Common myeloid progenitor, CD34-positive (primary cell): ENCODE data around the gene TSPAN18.

Experiments used
- CTCF ChIA-PET: fragments of 350-600 bp; sonication (Branson Sonifier 250); formaldehyde crosslinking; loops from one replicate; lab custom pipeline; 2021; ENCODE audit warnings: antibody characterized with exemption; lab: Charles Lee
- POLR2A ChIA-PET: fragments of 350-600 bp; sonication (Branson Sonifier 250); formaldehyde crosslinking; loops from one replicate; lab custom pipeline; 2021; ENCODE audit warnings: antibody characterized with exemption; lab: Charles Lee
- DNase-seq, 3 donors: peaks; one replicate each; pipeline versions ENCODE4 v3.0.0 to v3.0.0-alpha.2; 2013
- H3K27ac ChIP-seq, 2 experiments: 1 replicate in 1 of 2; 2 replicates in 1 of 2; pipeline ENCODE4 v1.7.0; 2013; ENCODE audit warnings: inconsistent platforms in 2 of 2, low read length in 2 of 2, mild to moderate bottlenecking in 2 of 2, low read depth in 1 of 2, moderate library complexity in 1 of 2; ENCODE audit not compliant: severe bottlenecking in 2 of 2, insufficient read depth in 1 of 2, poor library complexity in 1 of 2
- H3K27me3 ChIP-seq, 5 experiments: replicated peaks in 2 of 5; 1 replicate in 3 of 5; 2 replicates in 2 of 5; pipeline versions ENCODE4 v1.6.1 to v1.7.0; 2013; ENCODE audit warnings: low read length in 4 of 5, mild to moderate bottlenecking in 2 of 5, moderate library complexity in 2 of 5, inconsistent platforms in 1 of 5; ENCODE audit not compliant: insufficient read depth in 5 of 5, control insufficient read depth in 4 of 5
- H3K36me3 ChIP-seq, 4 experiments: 1 replicate in 2 of 4; 2 replicates in 2 of 4; pipeline versions ENCODE4 v1.6.1 to v1.7.0; 2013; ENCODE audit warnings: low read length in 3 of 4, control low read depth in 1 of 4, mild to moderate bottlenecking in 1 of 4; ENCODE audit not compliant: control insufficient read depth in 4 of 4, insufficient read depth in 4 of 4
- H3K4me1 ChIP-seq, 4 experiments: 1 replicate in 3 of 4; 2 replicates in 1 of 4; pipeline versions ENCODE4 v1.6.1 to v1.7.1; 2013; ENCODE audit warnings: low read length in 3 of 4, mild to moderate bottlenecking in 3 of 4, control low read depth in 1 of 4, inconsistent platforms in 1 of 4, moderate library complexity in 1 of 4; ENCODE audit not compliant: control insufficient read depth in 4 of 4, insufficient read depth in 4 of 4; ENCODE audit errors: control extremely low read depth in 1 of 4
- H3K4me3 ChIP-seq, 7 experiments: 1 replicate in 4 of 7; 2 replicates in 3 of 7; pipeline versions ENCODE4 v1.5.1 to v1.7.0; 2013; ENCODE audit warnings: mild to moderate bottlenecking in 7 of 7, low read length in 6 of 7, moderate library complexity in 6 of 7, inconsistent platforms in 2 of 7, low read depth in 2 of 7, control low read depth in 1 of 7; ENCODE audit not compliant: insufficient read depth in 4 of 7, control insufficient read depth in 1 of 7; ENCODE audit errors: extremely low read depth in 1 of 7
- H3K9me3 ChIP-seq, 5 experiments: 1 replicate in 4 of 5; 2 replicates in 1 of 5; pipeline versions ENCODE4 v1.6.1 to v1.7.1; 2013; ENCODE audit warnings: low read length in 4 of 5, mild to moderate bottlenecking in 2 of 5, inconsistent platforms in 1 of 5, low read depth in 1 of 5, moderate library complexity in 1 of 5; ENCODE audit not compliant: control insufficient read depth in 4 of 5, insufficient read depth in 2 of 5; ENCODE audit errors: control extremely low read depth in 1 of 5
- WGBS: methylation state at CpG from one replicate; pipeline ENCODE4 v1.1.5; 2013; ENCODE audit not compliant: insufficient coverage; 5-methylcytosine and 5-hydroxymethylcytosine counted together

TSPAN18 gene

DNA sequence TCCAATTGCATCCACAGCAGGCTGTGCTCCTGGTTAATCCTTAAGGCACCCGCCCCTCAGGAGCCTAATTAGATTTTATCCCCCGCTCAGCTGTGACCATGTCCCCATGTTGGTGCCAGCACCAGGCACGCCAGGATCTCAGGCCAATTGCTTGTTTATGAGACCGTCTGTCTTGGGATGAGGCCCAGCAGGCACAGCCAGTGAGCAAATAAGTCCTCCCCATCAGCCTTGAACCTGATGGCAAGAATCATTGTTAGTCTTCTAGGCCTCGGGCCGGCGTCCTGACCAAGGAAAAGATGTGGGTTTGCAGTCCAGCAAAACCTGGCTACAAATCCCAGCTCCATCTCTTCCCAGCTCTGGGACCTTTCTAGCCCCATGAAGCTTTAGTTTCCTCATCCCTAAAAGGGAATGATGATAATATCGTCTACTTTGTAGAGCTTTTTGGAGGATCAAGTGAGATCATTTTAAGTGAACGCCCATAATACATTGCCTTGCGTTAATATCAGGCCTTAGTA, 166.6 kb downstream of the TSPAN18 start:
- no peaks in the 10 kb centered on the region for H3K36me3 ChIP-seq
- H3K27ac ChIP-seq, result no peak overlapping the region
- 97% methylated on average over 9 of the region's 10 CpGs for WGBS
- DNase-seq, result no peak
- no peak overlapping the region for H3K4me3 ChIP-seq
- H3K9me3 ChIP-seq, result peaks cover 0 to 2% (median 0%) of the 10 kb centered on the region in 5 experiments
- no peaks in the 10 kb centered on the region for H3K4me1 ChIP-seq
- H3K27me3 ChIP-seq, result peaks cover 0 to 7% (median 2%) of the 10 kb centered on the region in 5 experiments
- CTCF ChIA-PET, result interaction anchor here (0.6 to 3.2 kb wide), 23 partner anchors 10 to 369 kb away, joined by 3 to 21 read pairs (median 3); no protein-coding TSS in a partner anchor
- POLR2A ChIA-PET, result no interaction called here

DNA sequence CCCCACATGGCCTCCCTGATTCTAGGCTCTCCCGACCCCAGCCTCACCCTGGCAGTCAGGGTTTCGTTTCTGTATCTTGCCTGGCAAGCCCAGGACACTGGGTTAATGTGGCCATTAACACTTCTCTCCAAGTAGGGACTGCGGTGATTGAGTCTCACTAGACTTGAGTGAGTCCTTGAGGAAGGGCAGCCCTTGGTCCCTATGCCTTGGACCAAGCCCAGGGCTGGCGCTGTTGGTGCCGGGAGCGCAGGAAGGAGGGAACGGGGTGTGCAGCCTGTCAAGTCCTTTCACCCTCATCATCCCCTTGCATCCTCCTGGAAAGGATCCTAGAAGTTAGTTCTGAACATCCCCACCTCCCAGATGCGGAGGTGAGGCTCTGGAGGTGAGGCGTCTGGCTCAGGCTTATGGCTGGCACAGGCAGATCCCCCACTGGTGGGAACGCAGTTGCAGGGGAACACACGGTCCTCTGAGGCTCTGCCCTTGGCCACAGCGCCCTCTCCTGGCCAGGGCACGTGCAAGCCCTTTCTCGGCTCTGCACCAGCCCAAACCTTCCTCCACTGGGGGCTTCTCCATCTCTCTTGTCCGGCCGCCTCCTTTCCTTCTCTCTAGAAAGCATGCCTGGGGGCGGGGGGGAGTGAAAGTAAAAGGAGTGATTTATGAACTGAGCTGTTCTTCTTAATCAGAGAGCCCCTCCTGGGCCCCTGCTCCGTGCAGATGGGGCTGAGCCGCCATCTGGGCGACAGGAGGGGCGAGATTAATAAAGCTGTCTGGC, 167.3 kb downstream of the TSPAN18 start:
- ChIA-PET CTCF (interaction anchor here (0.6 to 3.2 kb wide), 28 partner anchors 10 to 339 kb away, joined by 3 to 21 read pairs (median 3); partner anchors contain the start of gene TSPAN18), POLR2A (no interaction called here)
- DNase-seq, result peak; percentile 76 to 86 (median 82)
- Histone ChIP-seq H3K4me1 (no peaks in the 10 kb centered on the region), H3K27ac (no peak overlapping the region), H3K4me3 (no peak overlapping the region), H3K27me3 (peaks cover 0 to 7% (median 2%) of the 10 kb centered on the region in 5 experiments), H3K9me3 (peaks cover 0 to 8% (median 2%) of the 10 kb centered on the region in 5 experiments), H3K36me3 (no peaks in the 10 kb centered on the region)
- 54% methylated on average over 13 of the region's 21 CpGs for WGBS

DNA sequence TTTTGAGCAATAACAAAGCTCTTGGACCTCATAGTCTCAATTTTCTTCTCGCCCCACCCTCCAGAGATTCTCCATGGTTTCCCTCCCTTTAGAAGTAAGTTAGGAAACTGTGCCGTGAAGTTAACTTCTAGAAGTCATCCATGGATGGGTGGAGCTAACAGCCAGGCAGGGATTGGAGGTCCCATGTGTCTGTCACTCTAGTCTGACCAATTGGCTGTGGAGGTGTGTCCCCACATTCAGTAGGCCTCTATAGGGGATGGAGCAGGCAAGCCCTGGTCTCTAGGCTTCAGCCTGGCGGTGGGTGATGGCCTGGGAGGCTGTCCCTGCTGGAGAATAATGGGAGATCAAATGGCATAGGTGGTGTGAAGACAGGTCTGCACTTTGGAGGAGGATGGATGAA, 173.2 kb downstream of the TSPAN18 start:
- peaks cover 0 to 9% (median 2%) of the 10 kb centered on the region in 5 experiments for H3K9me3 ChIP-seq
- WGBS, result 94% methylated on average over 3 of the region's 3 CpGs
- H3K4me1 ChIP-seq, result no peaks in the 10 kb centered on the region
- no peaks in the 10 kb centered on the region for H3K36me3 ChIP-seq
- H3K4me3 ChIP-seq, result no peak overlapping the region
- peaks cover 0 to 2% (median 0%) of the 10 kb centered on the region in 5 experiments for H3K27me3 ChIP-seq
- CTCF ChIA-PET, result interaction anchor here (0.7 to 3.0 kb wide), 4 partner anchors 8 to 278 kb away, joined by 3 to 12 read pairs (median 4); no protein-coding TSS in a partner anchor
- POLR2A ChIA-PET, result no interaction called here
- H3K27ac ChIP-seq, result no peak overlapping the region
- peak; percentile 64 to 81 (median 81) for DNase-seq

DNA sequence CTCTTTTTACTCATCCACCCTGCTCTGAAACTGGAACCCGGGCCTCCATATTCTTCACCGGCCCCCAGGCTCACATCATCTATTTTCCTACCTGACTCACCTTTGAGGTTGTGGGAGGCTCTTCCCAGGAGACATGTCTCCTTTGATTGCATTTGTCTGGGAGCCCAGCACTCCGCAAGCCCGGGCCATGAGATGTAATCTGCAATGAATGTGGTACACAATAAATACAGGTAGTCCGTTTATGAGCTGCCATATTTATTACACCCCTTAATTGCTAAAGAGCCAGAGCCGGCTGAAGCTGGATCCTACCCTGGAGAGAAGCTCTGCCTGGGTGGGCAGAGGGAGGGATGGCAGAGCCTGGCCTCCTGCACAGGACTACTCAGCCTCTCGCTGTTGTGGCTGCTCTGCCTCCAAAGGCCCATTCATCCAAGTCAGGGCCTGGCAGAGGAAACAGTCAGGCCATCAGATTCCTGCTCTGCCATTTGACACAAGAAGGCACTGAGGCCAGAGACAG, 174.4 kb downstream of the TSPAN18 start:
- 100% methylated on average over 2 of the region's 7 CpGs for WGBS
- DNase-seq, result no peak
- Histone ChIP-seq H3K4me1 (no peaks in the 10 kb centered on the region), H3K36me3 (no peaks in the 10 kb centered on the region), H3K9me3 (peaks cover 0 to 9% (median 2%) of the 10 kb centered on the region in 5 experiments), H3K4me3 (no peak overlapping the region), H3K27ac (no peak overlapping the region), H3K27me3 (no peaks in the 10 kb centered on the region)
- POLR2A ChIA-PET, result no interaction called here
- CTCF ChIA-PET, result interaction anchor here (1.4 to 3.0 kb wide), 2 partner anchors 10 to 11 kb away, joined by 3 to 12 read pairs; no protein-coding TSS in a partner anchor

DNA sequence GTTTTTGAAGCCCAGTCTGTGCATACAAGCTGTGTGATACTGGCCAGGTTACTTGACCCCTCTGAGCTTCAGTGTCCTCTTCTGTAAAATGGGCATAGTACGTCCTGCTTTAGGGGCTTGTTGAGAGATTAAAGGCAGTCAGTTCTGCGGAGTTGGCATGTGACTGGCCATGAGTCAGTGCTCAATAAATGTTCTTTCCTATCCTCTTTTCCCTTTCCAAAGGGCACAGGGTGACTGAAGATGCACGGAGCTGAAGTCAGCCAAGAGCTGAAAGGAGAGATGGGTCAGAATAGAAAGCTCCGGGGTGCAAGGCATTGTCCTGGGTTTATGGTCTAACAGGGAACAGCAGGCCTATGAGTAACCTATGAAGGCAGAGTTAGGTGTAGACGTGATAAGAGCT, 175.0 kb downstream of the TSPAN18 start:
- DNase-seq, result no peak
- no peaks in the 10 kb centered on the region for H3K36me3 ChIP-seq
- POLR2A ChIA-PET, result no interaction called here
- H3K4me1 ChIP-seq, result no peaks in the 10 kb centered on the region
- CTCF ChIA-PET, result interaction anchor here (1.4 to 3.0 kb wide), 2 partner anchors 9 to 11 kb away, joined by 3 to 12 read pairs; no protein-coding TSS in a partner anchor
- no peaks in the 10 kb centered on the region for H3K27me3 ChIP-seq
- 96% methylated on average over 4 of the region's 5 CpGs for WGBS
- H3K4me3 ChIP-seq, result no peak overlapping the region
- H3K27ac ChIP-seq, result no peak overlapping the region
- peaks cover 0 to 9% (median 2%) of the 10 kb centered on the region in 5 experiments for H3K9me3 ChIP-seq

DNA sequence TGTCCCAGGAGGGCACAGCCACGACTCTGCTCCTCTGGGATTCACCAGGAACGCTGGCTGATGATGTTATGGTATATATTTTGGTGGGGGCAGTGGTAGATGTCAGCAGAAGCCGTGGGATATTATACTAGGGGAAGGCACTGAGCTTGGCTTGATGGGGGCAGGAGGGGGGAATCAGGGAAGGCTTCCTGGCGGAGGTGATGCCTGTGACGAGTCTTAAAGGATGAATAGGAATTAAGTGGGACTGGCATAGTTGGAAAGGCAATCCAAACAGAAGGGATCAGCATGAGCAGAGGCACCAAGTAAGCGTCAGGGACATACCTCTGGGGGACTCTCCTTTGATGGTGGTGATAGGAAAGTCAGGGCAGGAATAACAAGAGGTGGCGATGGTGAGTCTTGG, 176.3 kb downstream of the TSPAN18 start:
- no peaks in the 10 kb centered on the region for H3K27me3 ChIP-seq
- WGBS, result 86% methylated on average over 7 of the region's 7 CpGs
- ChIA-PET POLR2A (no interaction called here), CTCF (interaction anchor here (0.8 to 1.6 kb wide), 5 partner anchors 8 to 286 kb away, joined by 3 to 8 read pairs (median 4); no protein-coding TSS in a partner anchor)
- no peaks in the 10 kb centered on the region for H3K4me1 ChIP-seq
- DNase-seq, result no peak
- peaks cover 0 to 9% (median 2%) of the 10 kb centered on the region in 5 experiments for H3K9me3 ChIP-seq
- H3K36me3 ChIP-seq, result no peaks in the 10 kb centered on the region
- H3K27ac ChIP-seq, result no peak overlapping the region
- H3K4me3 ChIP-seq, result no peak overlapping the region
